Liver (tissue), 9 donors: ENCODE data around the gene CREBL2. TPM values are rescaled to one million over a fixed set of nuclear protein-coding genes. Genes with fewer than 3 reads are reported as not detected.
"Not testable (repeated sequence)": the region's sequence is repeated elsewhere in the genome, so short reads cannot be mapped to it uniquely, and the experiment has no call there.

Source experiments
- DNase-seq: peaks from one replicate; pipeline ENCODE4 v3.0.0-alpha.2; 2017; ENCODE audit warnings: low spot score
- H3K27ac ChIP-seq, 2 donors: one replicate each; pipeline ENCODE4 v1.7.0; 2013; ENCODE audit warnings: inconsistent platforms in 2 of 2, low read length in 2 of 2, control low read depth in 1 of 2, low read depth in 1 of 2, mild to moderate bottlenecking in 1 of 2
- H3K27me3 ChIP-seq, 4 donors: one replicate each; pipeline versions ENCODE4 v1.6.1 to v1.7.0; 2013; ENCODE audit warnings: low read length in 3 of 4, inconsistent platforms in 1 of 4, mild to moderate bottlenecking in 1 of 4, moderate library complexity in 1 of 4; ENCODE audit not compliant: control insufficient read depth in 4 of 4, insufficient read depth in 4 of 4
- H3K36me3 ChIP-seq, 4 donors: one replicate each; pipeline versions ENCODE4 v1.6.1 to v1.7.0; 2013; ENCODE audit warnings: low read length in 3 of 4, mild to moderate bottlenecking in 3 of 4, low read depth in 1 of 4, moderate library complexity in 1 of 4; ENCODE audit not compliant: control insufficient read depth in 4 of 4, insufficient read depth in 3 of 4
- H3K4me1 ChIP-seq, 4 donors: one replicate each; pipeline versions ENCODE4 v1.6.1 to v1.7.0; 2013; ENCODE audit warnings: low read length in 3 of 4, mild to moderate bottlenecking in 3 of 4, moderate library complexity in 1 of 4; ENCODE audit not compliant: control insufficient read depth in 4 of 4, insufficient read depth in 4 of 4
- H3K4me3 ChIP-seq, 3 donors: one replicate each; pipeline versions ENCODE4 v1.6.1 to v1.7.0; 2013; ENCODE audit warnings: low read length in 3 of 3, control low read depth in 1 of 3, low read depth in 1 of 3, mild to moderate bottlenecking in 1 of 3
- H3K9ac ChIP-seq, 2 donors: one replicate each; pipeline ENCODE4 v1.7.0; 2013; ENCODE audit warnings: low read length in 2 of 2, mild to moderate bottlenecking in 2 of 2, moderate library complexity in 2 of 2, control low read depth in 1 of 2, low read depth in 1 of 2
- H3K9me3 ChIP-seq, 4 donors: one replicate each; pipeline versions ENCODE4 v1.6.1 to v1.7.0; 2013; ENCODE audit warnings: low read length in 3 of 4; ENCODE audit not compliant: control insufficient read depth in 4 of 4
- EGR1 ChIP-seq, 2 donors: IDR thresholded peaks; 2 replicates each; pipeline ENCODE4 v1.6.1; 2016 to 2018; ENCODE audit warnings: antibody characterized with exemption in 2 of 2, low read depth in 2 of 2
- GABPA ChIP-seq, 2 donors: IDR thresholded peaks in 1 of 2; conservative IDR thresholded peaks in 1 of 2; 2 replicates each; pipeline ENCODE4 v1.6.1; 2016; ENCODE audit warnings: antibody characterized with exemption in 2 of 2, mild to moderate bottlenecking in 1 of 2, moderate library complexity in 1 of 2
- HNF4G ChIP-seq: IDR thresholded peaks from 2 replicates; pipeline ENCODE4 v1.6.1; 2016; ENCODE audit warnings: antibody characterized with exemption
- NR2F2 ChIP-seq: IDR thresholded peaks from 2 replicates; pipeline ENCODE4 v1.6.1; 2016; ENCODE audit warnings: antibody characterized with exemption
- RAD21 ChIP-seq, 2 donors: IDR thresholded peaks; 2 replicates each; pipeline ENCODE4 v1.6.1; 2016; ENCODE audit warnings: antibody characterized with exemption in 2 of 2, mild to moderate bottlenecking in 2 of 2
- RXRA ChIP-seq, 2 donors: IDR thresholded peaks; 2 replicates each; pipeline ENCODE4 v1.6.1; 2017 to 2018; ENCODE audit warnings: antibody characterized with exemption in 2 of 2, mild to moderate bottlenecking in 1 of 2
- TAF1 ChIP-seq: conservative IDR thresholded peaks from 2 replicates; pipeline ENCODE4 v1.6.1; 2016; ENCODE audit warnings: antibody characterized with exemption, mild to moderate bottlenecking
- YY1 ChIP-seq: IDR thresholded peaks from 2 replicates; pipeline ENCODE4 v1.6.1; 2016; ENCODE audit warnings: antibody characterized with exemption, mild to moderate bottlenecking
- WGBS: extraction: QIAGEN DNeasy Blood & Tissue Kit; methylation state at CpG from one replicate; pipeline ENCODE4 v1.1.7; 2013; 5-methylcytosine and 5-hydroxymethylcytosine counted together
- polyA plus RNA-seq, 2 donors: library from polyadenylated mRNA; stranded (reverse) in 1 of 2; unstranded in 1 of 2; fragments of 200-250 nt in 1 of 2; fragments of >200 nt in 1 of 2; fragmentation: Nextera tagmentation in 1 of 2; extraction: Ambion mirVana in 1 of 2; gene quantifications; one replicate each; pipeline versions ENCODE4 v1.2.1 to v1.2.3, GENCODE V29; 2013 to 2015
- total RNA-seq, 2 donors: library from RNA; depleted of rRNA; stranded (reverse); fragments of >200 nt; gene quantifications; one replicate each; pipeline ENCODE4 v1.2.3, GENCODE V29; 2014
- TF ChIP-seq, protein P1 (sequence below): fragments of 150-350 bp; IDR thresholded peaks from 2 replicates; pipeline ENCODE4 v1.5.1; 2017; ENCODE audit warnings: improper control_type of control experiment, low read depth, low read length; ENCODE audit not compliant: missing input control
- TF ChIP-seq, protein P2 (sequence below): IDR thresholded peaks from 2 replicates; pipeline ENCODE4 v1.6.1; 2016; ENCODE audit warnings: antibody characterized with exemption, mild to moderate bottlenecking
- TF ChIP-seq, protein P3 (sequence below): IDR thresholded peaks from 2 replicates; pipeline ENCODE4 v1.6.1; 2016; ENCODE audit warnings: antibody characterized with exemption
- TF ChIP-seq, protein P4 (sequence below): IDR thresholded peaks from 2 replicates; pipeline ENCODE4 v1.6.1; 2016; ENCODE audit warnings: antibody characterized with exemption
- donor health status: healthy.
- donor health status: healthy.
- donor health status: healthy.
- donor health status: healthy.
- donor health status: healthy.

Gene CREBL2
- total and polyA plus RNA-seq, 4 donors: 14.6 to 27.4 (median 19.0) TPM

DNA sequence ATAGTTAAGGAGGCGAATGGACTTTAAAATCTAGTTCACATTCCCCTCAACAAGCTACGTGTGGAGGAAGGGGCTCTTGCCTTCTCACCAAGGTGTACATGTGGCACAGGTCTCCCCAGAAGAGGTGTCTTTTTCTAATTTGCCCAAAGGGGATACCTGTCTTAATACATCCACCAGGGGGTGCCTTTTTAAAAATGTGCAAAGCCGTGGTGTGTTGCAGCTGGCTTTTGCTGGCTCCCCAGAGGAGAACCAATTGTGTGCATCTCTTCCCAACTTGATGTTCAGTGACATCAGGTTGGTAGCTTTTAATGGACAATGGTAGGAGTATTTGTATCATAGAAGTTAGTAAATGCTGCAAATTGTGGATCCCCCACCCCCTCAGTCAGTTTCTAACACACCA, 33.8 kb downstream of the CREBL2 start:
- Histone ChIP-seq H3K27ac (no peak overlapping the region), H3K36me3 (peaks cover 0 to 20% (median 13%) of the 10 kb centered on the region in 4 donors), H3K9me3 (peaks cover 10 to 18% (median 17%) of the 10 kb centered on the region in 4 donors), H3K9ac (no peak overlapping the region), H3K27me3 (no peaks in the 10 kb centered on the region), H3K4me3 (no peak overlapping the region), H3K4me1 (no peaks in the 10 kb centered on the region)
- WGBS: 70% methylated on average over 3 of the region's 3 CpGs
- peak; percentile 48 to 77 for TF ChIP-seq RAD21 (IDR thresholded peaks at IDR 0.05)
- TF ChIP-seq HNF4G: no peak
- TF ChIP-seq RXRA (IDR thresholded peaks at IDR 0.05): no peak
- TF ChIP-seq, protein P1, sequence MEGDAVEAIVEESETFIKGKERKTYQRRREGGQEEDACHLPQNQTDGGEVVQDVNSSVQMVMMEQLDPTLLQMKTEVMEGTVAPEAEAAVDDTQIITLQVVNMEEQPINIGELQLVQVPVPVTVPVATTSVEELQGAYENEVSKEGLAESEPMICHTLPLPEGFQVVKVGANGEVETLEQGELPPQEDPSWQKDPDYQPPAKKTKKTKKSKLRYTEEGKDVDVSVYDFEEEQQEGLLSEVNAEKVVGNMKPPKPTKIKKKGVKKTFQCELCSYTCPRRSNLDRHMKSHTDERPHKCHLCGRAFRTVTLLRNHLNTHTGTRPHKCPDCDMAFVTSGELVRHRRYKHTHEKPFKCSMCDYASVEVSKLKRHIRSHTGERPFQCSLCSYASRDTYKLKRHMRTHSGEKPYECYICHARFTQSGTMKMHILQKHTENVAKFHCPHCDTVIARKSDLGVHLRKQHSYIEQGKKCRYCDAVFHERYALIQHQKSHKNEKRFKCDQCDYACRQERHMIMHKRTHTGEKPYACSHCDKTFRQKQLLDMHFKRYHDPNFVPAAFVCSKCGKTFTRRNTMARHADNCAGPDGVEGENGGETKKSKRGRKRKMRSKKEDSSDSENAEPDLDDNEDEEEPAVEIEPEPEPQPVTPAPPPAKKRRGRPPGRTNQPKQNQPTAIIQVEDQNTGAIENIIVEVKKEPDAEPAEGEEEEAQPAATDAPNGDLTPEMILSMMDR: peak; percentile 41
- TF ChIP-seq, protein P2, sequence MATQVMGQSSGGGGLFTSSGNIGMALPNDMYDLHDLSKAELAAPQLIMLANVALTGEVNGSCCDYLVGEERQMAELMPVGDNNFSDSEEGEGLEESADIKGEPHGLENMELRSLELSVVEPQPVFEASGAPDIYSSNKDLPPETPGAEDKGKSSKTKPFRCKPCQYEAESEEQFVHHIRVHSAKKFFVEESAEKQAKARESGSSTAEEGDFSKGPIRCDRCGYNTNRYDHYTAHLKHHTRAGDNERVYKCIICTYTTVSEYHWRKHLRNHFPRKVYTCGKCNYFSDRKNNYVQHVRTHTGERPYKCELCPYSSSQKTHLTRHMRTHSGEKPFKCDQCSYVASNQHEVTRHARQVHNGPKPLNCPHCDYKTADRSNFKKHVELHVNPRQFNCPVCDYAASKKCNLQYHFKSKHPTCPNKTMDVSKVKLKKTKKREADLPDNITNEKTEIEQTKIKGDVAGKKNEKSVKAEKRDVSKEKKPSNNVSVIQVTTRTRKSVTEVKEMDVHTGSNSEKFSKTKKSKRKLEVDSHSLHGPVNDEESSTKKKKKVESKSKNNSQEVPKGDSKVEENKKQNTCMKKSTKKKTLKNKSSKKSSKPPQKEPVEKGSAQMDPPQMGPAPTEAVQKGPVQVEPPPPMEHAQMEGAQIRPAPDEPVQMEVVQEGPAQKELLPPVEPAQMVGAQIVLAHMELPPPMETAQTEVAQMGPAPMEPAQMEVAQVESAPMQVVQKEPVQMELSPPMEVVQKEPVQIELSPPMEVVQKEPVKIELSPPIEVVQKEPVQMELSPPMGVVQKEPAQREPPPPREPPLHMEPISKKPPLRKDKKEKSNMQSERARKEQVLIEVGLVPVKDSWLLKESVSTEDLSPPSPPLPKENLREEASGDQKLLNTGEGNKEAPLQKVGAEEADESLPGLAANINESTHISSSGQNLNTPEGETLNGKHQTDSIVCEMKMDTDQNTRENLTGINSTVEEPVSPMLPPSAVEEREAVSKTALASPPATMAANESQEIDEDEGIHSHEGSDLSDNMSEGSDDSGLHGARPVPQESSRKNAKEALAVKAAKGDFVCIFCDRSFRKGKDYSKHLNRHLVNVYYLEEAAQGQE: no peak
- TF ChIP-seq, protein P3, sequence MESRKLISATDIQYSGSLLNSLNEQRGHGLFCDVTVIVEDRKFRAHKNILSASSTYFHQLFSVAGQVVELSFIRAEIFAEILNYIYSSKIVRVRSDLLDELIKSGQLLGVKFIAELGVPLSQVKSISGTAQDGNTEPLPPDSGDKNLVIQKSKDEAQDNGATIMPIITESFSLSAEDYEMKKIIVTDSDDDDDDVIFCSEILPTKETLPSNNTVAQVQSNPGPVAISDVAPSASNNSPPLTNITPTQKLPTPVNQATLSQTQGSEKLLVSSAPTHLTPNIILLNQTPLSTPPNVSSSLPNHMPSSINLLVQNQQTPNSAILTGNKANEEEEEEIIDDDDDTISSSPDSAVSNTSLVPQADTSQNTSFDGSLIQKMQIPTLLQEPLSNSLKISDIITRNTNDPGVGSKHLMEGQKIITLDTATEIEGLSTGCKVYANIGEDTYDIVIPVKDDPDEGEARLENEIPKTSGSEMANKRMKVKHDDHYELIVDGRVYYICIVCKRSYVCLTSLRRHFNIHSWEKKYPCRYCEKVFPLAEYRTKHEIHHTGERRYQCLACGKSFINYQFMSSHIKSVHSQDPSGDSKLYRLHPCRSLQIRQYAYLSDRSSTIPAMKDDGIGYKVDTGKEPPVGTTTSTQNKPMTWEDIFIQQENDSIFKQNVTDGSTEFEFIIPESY: no peak
- TF ChIP-seq NR2F2: no peak
- DNase-seq: no peak

DNA sequence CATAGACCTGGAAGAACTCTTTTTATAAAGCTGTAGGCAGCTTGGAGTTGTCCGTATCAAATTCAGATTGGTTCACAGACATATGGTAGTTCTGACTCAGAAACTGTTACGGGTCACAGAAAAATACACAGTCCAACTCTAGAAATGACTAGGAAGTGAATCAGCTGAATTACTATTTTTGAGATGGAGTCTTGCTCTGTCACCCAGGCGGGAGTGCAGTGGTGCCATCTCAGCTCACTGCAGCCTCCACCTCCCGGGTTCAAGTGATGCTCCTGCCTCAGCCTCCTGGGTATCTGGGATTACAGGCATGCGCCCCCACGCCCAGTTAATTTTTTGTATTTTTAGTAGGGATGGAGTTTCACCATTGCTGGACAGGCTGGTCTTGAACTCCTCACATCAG, 34.3 kb downstream of the CREBL2 start:
- H3K9ac ChIP-seq: not testable (repeated sequence)
- H3K9me3 ChIP-seq: peaks cover 10 to 19% (median 17%) of the 10 kb centered on the region in 4 donors

DNA sequence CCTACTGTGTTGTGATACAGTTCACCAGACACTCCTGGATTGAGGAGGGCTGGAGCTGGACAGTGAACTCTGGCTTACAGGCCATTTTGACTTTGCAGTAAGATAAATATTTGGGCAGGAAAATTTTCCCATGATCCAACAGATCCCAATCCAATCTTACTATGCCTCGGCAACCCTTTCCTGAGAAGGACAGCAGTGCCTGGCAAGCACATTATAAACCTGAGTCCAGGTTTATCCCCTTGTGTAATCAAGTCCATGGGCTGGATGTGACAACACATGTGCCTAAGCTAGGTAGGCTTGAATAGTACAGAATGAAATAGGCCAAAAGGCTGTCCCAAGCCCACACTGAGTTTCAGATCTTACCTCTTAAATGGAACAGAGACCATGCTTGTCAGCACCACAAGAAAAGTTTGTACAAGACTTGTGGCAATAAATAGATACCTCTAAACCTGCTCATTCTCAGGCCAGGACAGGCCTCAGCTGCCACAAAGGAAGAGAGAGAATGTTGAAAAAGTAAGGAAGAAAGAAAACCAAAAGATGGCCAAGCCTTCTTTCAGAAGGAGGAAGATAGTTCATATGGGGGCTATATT, 34.9 kb downstream of the CREBL2 start:
- peaks cover 0 to 18% (median 13%) of the 10 kb centered on the region in 4 donors for H3K36me3 ChIP-seq
- H3K9ac ChIP-seq: no peak overlapping the region
- peak overlapping the region; percentile 4 to 50 for H3K27ac ChIP-seq
- H3K4me3 ChIP-seq: no peak overlapping the region
- no peaks in the 10 kb centered on the region for H3K4me1 ChIP-seq
- DNase-seq: no peak
- H3K27me3 ChIP-seq: no peaks in the 10 kb centered on the region
- peaks cover 10 to 19% (median 17%) of the 10 kb centered on the region in 4 donors for H3K9me3 ChIP-seq
- 37% methylated on average over 1 of the region's 1 CpG for WGBS
- TF ChIP-seq, protein P2: peak; percentile 26
- TF ChIP-seq NR2F2 (no peak), TAF1 (no peak), RXRA (IDR thresholded peaks at IDR 0.05) (peak; percentile 64 to 74), EGR1 (IDR thresholded peaks at IDR 0.05; ENCODE audit: low read depth in 2 of 2) (no peak), YY1 (peak; percentile 40), RAD21 (IDR thresholded peaks at IDR 0.05) (peak in 1 of 2 donors; percentile 50), GABPA (IDR thresholded peaks at IDR 0.05 in 1 of 2, conservative IDR thresholded peaks at IDR 0.05 in 1 of 2) (no peak)
- TF ChIP-seq, protein P4, sequence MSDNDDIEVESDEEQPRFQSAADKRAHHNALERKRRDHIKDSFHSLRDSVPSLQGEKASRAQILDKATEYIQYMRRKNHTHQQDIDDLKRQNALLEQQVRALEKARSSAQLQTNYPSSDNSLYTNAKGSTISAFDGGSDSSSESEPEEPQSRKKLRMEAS: peak; percentile 46
- TF ChIP-seq, protein P3: no peak

More for the DNA sequence above, 34.3 kb downstream of the CREBL2 start:
- 92% methylated on average over 6 of the region's 6 CpGs for WGBS
- H3K27ac ChIP-seq: peak overlapping the region in 1 of 2 donors; percentile 4
- not testable (repeated sequence) for H3K4me3 ChIP-seq, H3K27me3 ChIP-seq, DNase-seq, H3K4me1 ChIP-seq
- H3K36me3 ChIP-seq: peaks cover 0 to 20% (median 13%) of the 10 kb centered on the region in 4 donors
